Testis (tissue), 3 donors: ENCODE data around the gene NKAPD1. TPM values are rescaled to one million over a fixed set of nuclear protein-coding genes. Genes with fewer than 3 reads are reported as not detected.
"Not testable (repeated sequence)": the region's sequence is repeated elsewhere in the genome, so short reads cannot be mapped to it uniquely, and the experiment has no call there.

Experiments used
- DNase-seq: peaks from one replicate; pipeline ENCODE4 v3.0.0-alpha.2; 2019
- H3K27ac ChIP-seq, 2 donors: fragments of 200-600 bp; sonication (generic); one replicate each; pipeline ENCODE4 v1.5.1; 2019
- H3K27me3 ChIP-seq: fragments of 200-600 bp; sonication (generic); one replicate; pipeline ENCODE4 v1.5.1; 2019
- H3K36me3 ChIP-seq: fragments of 200-600 bp; sonication (generic); one replicate; pipeline ENCODE4 v1.5.1; 2017; ENCODE audit warnings: low read depth; ENCODE audit errors: missing control alignments
- H3K4me1 ChIP-seq: fragments of 200-600 bp; sonication (generic); one replicate; pipeline ENCODE4 v1.5.1; 2019
- H3K4me3 ChIP-seq, 2 donors: fragments of 200-600 bp; sonication (generic); one replicate each; pipeline ENCODE4 v1.5.1; 2017 to 2019
- H3K9me3 ChIP-seq: fragments of 200-600 bp; sonication (generic); one replicate; pipeline ENCODE4 v1.5.1; 2017
- CTCF ChIP-seq, 3 experiments: fragments of 450-650 bp in 2 of 3; fragments of 200-600 bp in 1 of 3; sonication (generic) in 1 of 3; IDR thresholded peaks; one replicate each; pipeline ENCODE4 v1.5.1; 2016 to 2019; ENCODE audit warnings: antibody characterized with exemption in 3 of 3, mild to moderate bottlenecking in 2 of 3, moderate library complexity in 1 of 3
- POLR2A ChIP-seq: fragments of 450-650 bp; IDR thresholded peaks from one replicate; pipeline ENCODE4 v1.6.1; 2017; ENCODE audit warnings: antibody characterized with exemption, mild to moderate bottlenecking, moderate library complexity
- WGBS, 2 donors: methylation state at CpG; one replicate each; pipeline ENCODE4 v1.1.5; 2018; 5-methylcytosine and 5-hydroxymethylcytosine counted together
- intact Hi-C: fragments of 100-400 bp; cut with DNase I; formaldehyde crosslinking; loops from one replicate; pipeline ENCODE4 v1.15.1; 2023; ENCODE audit warnings: low total_unique reads
- polyA plus RNA-seq: library from polyadenylated mRNA; stranded (reverse); fragments of 350-450 nt; fragmentation: Illumina TruSeq; extraction: RNeasy Lipid Tissue Mini Kit (QIAGEN cat#74804); gene quantifications from one replicate; pipeline ENCODE4 v1.2.3, GENCODE V29; 2014; ENCODE audit warnings: low read depth, low replicate concordance; ENCODE audit not compliant: insufficient read depth
- total RNA-seq, 2 donors: library from RNA; depleted of rRNA; stranded (reverse); fragments of >200 nt; gene quantifications; one replicate each; pipeline ENCODE4 v1.2.3, GENCODE V29; 2016

NKAPD1 gene
- total and polyA plus RNA-seq, 3 donors from 2014 or later, result 14.8 to 20.8 (median 18.7) TPM

GRCh38 chr11:112044961-112045360 is 29.1 kb upstream of the NKAPD1 start:
- 90 to 93% methylated on average over 4 of the region's 4 CpGs for WGBS, 2 donors
- intact Hi-C loops, result no loop called here
- Histone ChIP-seq H3K9me3 (no peaks in the 10 kb centered on the region), H3K27ac (no peak overlapping the region), H3K36me3 (no peaks in the 10 kb centered on the region), H3K4me3 (no peak overlapping the region), H3K27me3 (no peaks in the 10 kb centered on the region), H3K4me1 (no peaks in the 10 kb centered on the region)
- TF ChIP-seq CTCF (IDR thresholded peaks at IDR 0.05) (no peak), POLR2A (no peak)
- DNase-seq, result no peak

- H3K27ac ChIP-seq, H3K4me1 ChIP-seq, intact Hi-C loops, H3K36me3 ChIP-seq, H3K4me3 ChIP-seq, DNase-seq, H3K27me3 ChIP-seq, H3K9me3 ChIP-seq: not testable (repeated sequence)
- WGBS, 2 donors, result 93 to 100% methylated on average over 2 of the region's 2 CpGs
Observed at GRCh38 chr11:112046647-112047046, 27.5 kb upstream of the NKAPD1 start.

- H3K4me3 ChIP-seq, DNase-seq, H3K27me3 ChIP-seq, H3K9me3 ChIP-seq, H3K4me1 ChIP-seq, H3K27ac ChIP-seq, intact Hi-C loops, H3K36me3 ChIP-seq: not testable (repeated sequence)
- WGBS, 2 donors, result 94 to 95% methylated on average over 3 of the region's 3 CpGs
Observed at GRCh38 chr11:112048256-112048655, 25.8 kb upstream of the NKAPD1 start.

- H3K4me3 ChIP-seq, result no peak overlapping the region
- DNase-seq, result no peak
- H3K36me3 ChIP-seq, result no peaks in the 10 kb centered on the region
- H3K9me3 ChIP-seq, result no peaks in the 10 kb centered on the region
- 47 to 48% methylated on average over 2 of the region's 2 CpGs for WGBS, 2 donors
- intact Hi-C loops, result no loop called here
- no peak for TF ChIP-seq POLR2A
- TF ChIP-seq CTCF (IDR thresholded peaks at IDR 0.05), result no peak
- no peak overlapping the region for H3K27ac ChIP-seq
- H3K4me1 ChIP-seq, result no peaks in the 10 kb centered on the region
- H3K27me3 ChIP-seq, result no peaks in the 10 kb centered on the region
Observed at GRCh38 chr11:112049777-112050176, 24.3 kb upstream of the NKAPD1 start.

- H3K27me3 ChIP-seq, result no peaks in the 10 kb centered on the region
- H3K36me3 ChIP-seq, result no peaks in the 10 kb centered on the region
- H3K27ac ChIP-seq, result no peak overlapping the region
- H3K4me1 ChIP-seq, result no peaks in the 10 kb centered on the region
- H3K4me3 ChIP-seq, result no peak overlapping the region
- intact Hi-C loops, result no loop called here
- WGBS, 2 donors, result 85 to 87% methylated on average over 3 of the region's 3 CpGs
- H3K9me3 ChIP-seq, result no peaks in the 10 kb centered on the region
- TF ChIP-seq POLR2A (no peak), CTCF (IDR thresholded peaks at IDR 0.05) (no peak)
- DNase-seq, result no peak
Observed at GRCh38 chr11:112050721-112051120, 23.4 kb upstream of the NKAPD1 start.

- H3K4me1 ChIP-seq, result no peaks in the 10 kb centered on the region
- H3K4me3 ChIP-seq, result no peak overlapping the region
- H3K36me3 ChIP-seq, result no peaks in the 10 kb centered on the region
- TF ChIP-seq POLR2A (no peak), CTCF (IDR thresholded peaks at IDR 0.05) (no peak)
- no peak overlapping the region for H3K27ac ChIP-seq
- DNase-seq, result no peak
- H3K9me3 ChIP-seq, result no peaks in the 10 kb centered on the region
- no peaks in the 10 kb centered on the region for H3K27me3 ChIP-seq
- intact Hi-C loops, result no loop called here
- 75 to 81% methylated on average over 3 of the region's 3 CpGs for WGBS, 2 donors
Observed at GRCh38 chr11:112051768-112052167, 22.3 kb upstream of the NKAPD1 start.
